Stimulated activated CD8-positive, alpha-beta memory T cell treated with anti-CD3 and anti-CD28 coated beads, Interleukin-12 subunit alpha, Interleukin-12 subunit beta, amount 100 ng/mL, for 4 hours (primary cell): Measurements from ENCODE around the gene TNFRSF11A.

ENCODE experiments used
- DNase-seq: peaks from one replicate; pipeline ENCODE4 v3.0.0-alpha.2; 2020; ENCODE audit warnings: low read depth

TNFRSF11A gene

DNA sequence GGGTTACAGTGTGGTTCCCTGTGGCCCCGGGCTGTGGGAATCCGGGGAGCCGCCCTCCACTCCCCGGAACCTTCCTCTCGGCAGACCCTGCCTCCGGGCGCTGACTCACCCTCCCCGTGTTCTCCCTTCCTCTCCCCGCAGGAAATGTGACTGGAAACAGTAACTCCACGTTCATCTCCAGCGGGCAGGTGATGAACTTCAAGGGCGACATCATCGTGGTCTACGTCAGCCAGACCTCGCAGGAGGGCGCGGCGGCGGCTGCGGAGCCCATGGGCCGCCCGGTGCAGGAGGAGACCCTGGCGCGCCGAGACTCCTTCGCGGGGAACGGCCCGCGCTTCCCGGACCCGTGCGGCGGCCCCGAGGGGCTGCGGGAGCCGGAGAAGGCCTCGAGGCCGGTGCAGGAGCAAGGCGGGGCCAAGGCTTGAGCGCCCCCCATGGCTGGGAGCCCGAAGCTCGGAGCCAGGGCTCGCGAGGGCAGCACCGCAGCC is 59.5 kb downstream of the TNFRSF11A start:
- no peak for DNase-seq

GRCh38 chr18:62386091-62386490 is 61.0 kb downstream of the TNFRSF11A start:
- no peak for DNase-seq

GRCh38 chr18:62386601-62387000 is 61.5 kb downstream of the TNFRSF11A start:
- DNase-seq: no peak

DNA sequence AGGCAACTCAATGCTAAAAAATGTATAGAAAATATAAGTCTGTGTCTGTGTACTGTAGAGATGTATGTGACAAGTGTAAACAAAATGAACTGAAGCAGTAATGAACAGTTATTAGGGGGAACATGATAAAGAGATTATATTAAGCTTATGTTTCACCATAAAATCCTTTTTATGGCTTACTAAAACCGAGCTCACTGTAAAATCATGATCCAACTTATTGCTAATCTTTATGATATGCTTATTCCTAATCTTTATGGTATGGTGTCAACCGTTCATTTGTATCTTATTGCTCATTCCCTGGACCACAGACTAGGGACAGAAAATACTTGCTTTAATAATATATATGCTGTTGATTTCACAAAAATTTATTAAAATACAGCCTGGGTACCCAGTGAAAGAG is 62.1 kb downstream of the TNFRSF11A start:
- no peak for DNase-seq

- no peak for DNase-seq
These were observed 64.0 kb downstream of the TNFRSF11A start for GRCh38 chr18:62388855-62389760.

- DNase-seq: no peak
These were observed 64.8 kb downstream of the TNFRSF11A start for GRCh38 chr18:62389761-62390481.

DNA sequence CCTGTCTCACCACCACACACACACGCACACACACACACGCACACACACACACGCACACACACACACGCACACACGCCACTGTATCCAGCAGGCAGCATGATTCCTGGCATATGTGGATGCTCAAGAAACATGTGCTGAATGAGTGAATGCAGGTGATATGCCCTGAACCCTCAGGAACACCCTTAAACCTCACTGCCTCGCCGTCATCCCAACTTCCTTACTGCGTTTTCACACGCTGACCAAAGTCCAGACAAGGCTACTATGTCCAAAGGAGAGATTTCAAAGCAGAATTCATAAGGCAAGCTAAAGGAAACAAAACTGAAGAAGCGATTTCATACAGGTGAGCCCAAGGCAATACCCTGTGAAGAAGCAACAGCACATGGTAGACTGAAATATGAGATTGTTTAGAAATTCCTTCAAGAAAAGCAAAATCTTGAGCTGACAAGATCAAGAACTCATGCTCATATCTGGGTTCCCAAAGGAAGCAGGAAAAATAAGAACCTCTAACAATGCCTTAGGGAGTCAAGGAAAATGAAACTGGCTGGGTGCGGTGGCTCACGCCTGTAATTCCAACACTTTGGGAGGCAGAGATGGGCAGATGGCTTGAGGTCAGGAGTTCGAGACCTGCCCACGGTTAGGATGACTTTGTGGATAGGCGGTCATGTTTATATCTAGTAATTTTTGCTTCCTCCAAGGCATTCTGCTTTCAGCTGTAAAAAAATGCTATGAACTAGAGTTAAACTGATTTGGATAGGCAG is 69.1 kb downstream of the TNFRSF11A start:
- no peak for DNase-seq

GRCh38 chr18:62396381-62396780 is 71.3 kb downstream of the TNFRSF11A start:
- no peak for DNase-seq

DNA sequence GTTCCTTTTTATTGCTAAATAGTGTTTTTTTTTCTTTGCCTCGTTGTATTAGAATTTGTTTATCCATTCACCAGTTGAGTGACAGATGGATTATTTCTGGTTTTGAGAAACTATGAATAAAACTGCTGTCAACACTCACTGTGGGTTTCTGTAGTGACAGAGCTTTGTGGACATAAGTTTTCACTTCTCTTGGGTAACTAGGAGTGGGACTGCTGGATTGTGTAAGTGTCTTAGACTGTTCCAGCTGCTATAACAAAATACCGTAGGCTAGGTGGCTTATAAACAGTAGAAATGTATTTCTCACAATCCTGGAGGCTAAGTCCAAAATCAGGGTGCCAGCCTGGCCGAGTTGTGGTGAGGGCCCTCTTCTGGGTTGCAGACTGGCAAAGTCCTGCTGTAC is 71.9 kb downstream of the TNFRSF11A start:
- no peak for DNase-seq

- no peak for DNase-seq
These were observed 73.2 kb downstream of the TNFRSF11A start for GRCh38 chr18:62398291-62398690.

- no peak for DNase-seq
These were observed 74.2 kb downstream of the TNFRSF11A start for GRCh38 chr18:62399276-62399675.

GRCh38 chr18:62399781-62400308 is 74.7 kb downstream of the TNFRSF11A start:
- DNase-seq: no peak

DNA sequence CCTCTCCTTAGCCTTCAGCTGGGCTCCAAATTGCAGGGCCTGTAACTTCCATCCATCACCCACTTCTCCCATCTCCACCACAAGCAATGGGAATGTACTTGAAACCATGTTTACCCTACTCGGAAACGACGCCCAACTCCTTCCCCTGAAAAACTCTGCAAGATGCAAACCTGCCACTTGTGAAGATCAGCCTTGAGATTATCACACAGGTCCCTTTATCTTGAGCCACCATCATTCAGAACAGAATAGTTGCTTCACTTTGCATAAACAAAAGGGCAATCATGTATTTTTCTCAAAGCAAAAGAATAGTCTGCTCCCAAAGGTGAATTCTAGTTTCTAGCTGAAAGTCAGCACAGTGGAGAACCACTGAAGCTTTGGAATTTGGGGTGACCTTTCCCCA is 75.8 kb downstream of the TNFRSF11A start:
- no peak for DNase-seq

GRCh38 chr18:62402342-62402948 is 77.3 kb downstream of the TNFRSF11A start:
- no peak for DNase-seq

DNA sequence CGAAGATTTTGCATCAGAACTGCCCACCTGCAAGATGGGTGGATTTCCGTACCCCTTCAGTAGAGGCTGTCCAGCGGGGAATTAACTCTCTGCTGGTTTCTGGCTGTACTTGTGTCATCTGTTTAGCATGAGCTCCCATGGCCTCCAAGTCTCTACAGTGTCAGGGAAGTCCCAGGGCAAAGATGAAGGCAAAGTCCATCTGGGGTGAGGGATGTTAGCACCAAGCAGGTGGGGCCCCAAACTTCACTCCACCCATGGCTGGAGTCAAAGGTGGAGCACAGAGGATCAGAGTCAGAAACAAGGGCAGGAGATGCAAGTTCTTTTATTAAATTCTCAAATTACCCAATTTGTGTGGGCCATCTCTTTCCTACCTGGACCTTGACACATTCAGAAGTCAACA is 78.0 kb downstream of the TNFRSF11A start:
- no peak for DNase-seq

DNA sequence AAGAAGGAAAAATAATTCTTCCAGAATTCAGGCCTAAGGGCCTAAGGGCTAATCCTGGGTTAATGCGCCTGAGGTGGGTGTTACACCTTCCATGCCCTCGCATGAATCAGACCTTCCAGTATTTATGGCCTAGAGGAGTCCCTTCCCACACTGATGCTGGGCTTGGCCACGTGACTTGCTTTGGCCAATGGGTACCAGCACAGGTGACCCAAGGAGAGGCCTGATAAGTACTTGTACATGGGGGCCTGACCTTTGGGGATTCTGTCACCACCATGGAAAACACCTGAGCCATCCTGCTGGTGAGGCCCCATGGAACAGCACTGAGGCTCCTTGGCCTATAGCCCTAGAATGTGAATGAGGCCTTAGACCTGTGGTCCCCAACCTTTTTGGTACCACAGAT is 79.8 kb downstream of the TNFRSF11A start:
- no peak for DNase-seq

GRCh38 chr18:62407660-62408059 is 82.5 kb downstream of the TNFRSF11A start:
- no peak for DNase-seq

- DNase-seq: no peak
These were observed 84.7 kb downstream of the TNFRSF11A start for GRCh38 chr18:62409821-62410220.

GRCh38 chr18:62412231-62412979 is 87.3 kb downstream of the TNFRSF11A start:
- DNase-seq: no peak

GRCh38 chr18:62413206-62413605 is 88.1 kb downstream of the TNFRSF11A start:
- no peak for DNase-seq

- DNase-seq: no peak
These were observed 93.1 kb downstream of the TNFRSF11A start for GRCh38 chr18:62418258-62418657.
